ENCODE data around the gene SLC17A7.

The SLC17A7 gene

GRCh38 chr19:49415102-49415809 is 26.1 kb downstream of the SLC17A7 start:
- no peak for TF ChIP-seq CTCF (IDR thresholded peaks at IDR 0.05; ENCODE audit: low read depth, low read length, missing control alignments)
- DNase-seq (ENCODE audit: low read depth), result no peak
- no peak overlapping the region for H3K4me3 ChIP-seq (ENCODE audit: low read depth, low read length)

- H3K4me3 ChIP-seq (ENCODE audit: low read depth, low read length), result no peak overlapping the region
- TF ChIP-seq CTCF (IDR thresholded peaks at IDR 0.05; ENCODE audit: low read depth, low read length, missing control alignments), result no peak
- DNase-seq (ENCODE audit: low read depth), result no peak
These were observed 27.1 kb downstream of the SLC17A7 start for GRCh38 chr19:49414256-49414655.

GRCh38 chr19:49413348-49413747 is 28.0 kb downstream of the SLC17A7 start:
- TF ChIP-seq CTCF (IDR thresholded peaks at IDR 0.05; ENCODE audit: low read depth, low read length, missing control alignments), result no peak
- no peak for DNase-seq (ENCODE audit: low read depth)
- H3K4me3 ChIP-seq (ENCODE audit: low read depth, low read length), result no peak overlapping the region

DNA sequence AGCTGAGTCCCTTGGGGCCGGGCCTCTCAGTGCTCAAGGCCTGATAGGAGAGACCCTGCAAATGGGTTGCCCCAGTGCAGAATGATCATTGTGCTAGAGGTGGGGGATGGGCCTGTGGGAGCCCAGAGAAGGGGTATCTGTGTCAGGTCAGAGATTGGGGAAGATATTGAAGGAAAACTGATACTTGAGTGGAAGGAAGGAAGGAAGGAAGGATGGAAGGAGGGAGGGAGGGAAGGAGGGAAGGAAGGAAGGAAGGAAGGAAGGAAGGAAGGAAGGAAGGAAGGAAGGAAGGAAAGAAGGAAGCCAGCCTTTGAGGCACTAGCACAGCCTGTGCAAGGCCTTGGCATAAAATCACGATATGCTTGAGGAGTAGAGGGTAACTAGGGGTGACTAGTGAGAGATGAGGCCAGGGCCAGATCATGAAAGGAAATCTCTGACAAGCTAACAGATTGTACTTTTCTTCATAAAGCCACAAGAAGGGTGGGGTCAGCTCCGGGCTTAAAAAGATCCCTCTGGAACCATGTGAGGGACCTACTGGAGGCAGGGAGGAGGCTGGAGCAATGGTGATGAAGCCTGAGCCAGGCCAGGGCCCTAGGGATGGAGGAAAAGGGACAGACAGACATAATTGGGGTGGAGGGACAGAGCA is 29.5 kb downstream of the SLC17A7 start:
- TF ChIP-seq CTCF (IDR thresholded peaks at IDR 0.05; ENCODE audit: low read depth, low read length, missing control alignments), result no peak
- H3K4me3 ChIP-seq (ENCODE audit: low read depth, low read length), result no peak overlapping the region
- no peak for DNase-seq (ENCODE audit: low read depth)

DNA sequence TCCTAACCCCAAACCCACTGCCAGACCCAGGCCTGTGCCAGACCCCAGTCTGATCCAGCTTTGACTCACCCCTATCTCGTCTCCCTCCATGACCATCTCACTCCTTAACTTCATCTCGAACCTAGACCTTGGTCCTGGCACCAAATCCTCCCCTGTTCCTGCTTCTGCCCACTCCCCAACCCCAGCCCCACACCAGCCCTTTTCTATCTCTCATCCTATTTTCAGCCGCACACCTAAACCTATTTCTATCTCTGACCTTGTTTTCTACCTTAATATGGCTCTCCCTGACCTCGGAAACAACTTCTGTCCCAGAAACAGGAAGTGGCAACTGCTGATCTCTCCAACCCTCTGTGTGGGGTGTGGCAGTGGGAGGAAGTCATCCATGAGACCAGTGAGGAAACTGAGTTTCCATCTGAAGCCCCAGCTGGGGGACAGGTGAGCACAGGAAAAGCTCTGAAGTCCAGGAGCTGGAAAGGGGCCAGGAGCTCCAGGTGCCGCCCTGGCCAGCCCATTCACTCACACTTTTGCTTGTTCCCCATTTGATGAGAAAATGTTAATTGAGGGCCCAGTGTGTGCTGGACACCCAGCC is 31.8 kb downstream of the SLC17A7 start:
- peak overlapping the region; percentile 0; the same call in 1 of the 2 replicates for H3K4me3 ChIP-seq (ENCODE audit: low read depth, low read length)
- TF ChIP-seq CTCF (IDR thresholded peaks at IDR 0.05; ENCODE audit: low read depth, low read length, missing control alignments), result no peak
- peak; percentile 42 for DNase-seq (ENCODE audit: low read depth)

DNA sequence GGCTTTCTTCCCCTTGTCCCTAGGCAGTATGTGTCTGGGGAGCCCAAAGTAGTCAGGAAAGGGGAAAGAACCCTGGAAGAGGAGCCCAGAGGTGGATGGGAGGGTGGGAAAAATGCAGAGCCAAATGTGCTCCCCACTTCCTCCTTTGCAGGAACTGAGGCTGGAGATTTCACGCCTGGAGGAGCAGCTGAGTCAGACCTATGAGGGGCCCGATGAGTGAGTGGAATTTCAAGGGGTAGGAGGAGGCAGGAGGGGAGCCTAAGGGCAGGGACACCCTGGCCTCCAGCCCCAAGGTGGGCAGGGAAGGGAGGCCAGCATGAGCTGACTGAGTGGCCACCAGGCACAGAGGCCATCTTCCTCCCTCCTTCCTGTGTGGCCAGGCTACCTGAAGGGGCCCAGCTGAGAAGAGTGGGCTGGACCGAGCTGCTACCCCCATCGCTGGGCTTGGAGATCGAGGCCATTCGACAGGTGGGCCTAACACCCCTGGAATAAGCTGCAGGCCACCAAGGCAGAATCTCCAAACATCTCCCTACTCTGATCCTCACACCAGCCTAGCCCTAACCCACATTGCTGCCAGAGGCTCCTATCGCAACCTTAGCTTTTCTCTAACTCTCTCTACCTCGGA is 32.4 kb downstream of the SLC17A7 start:
- peak overlapping the region; percentile 0; the same call in 1 of the 2 replicates for H3K4me3 ChIP-seq (ENCODE audit: low read depth, low read length)
- no peak for TF ChIP-seq CTCF (IDR thresholded peaks at IDR 0.05; ENCODE audit: low read depth, low read length, missing control alignments)
- DNase-seq (ENCODE audit: low read depth), result no peak

Data from GM12864 (cell line).